Measurements from ENCODE around the gene SUDS3. TPM values are rescaled to one million over a fixed set of nuclear protein-coding genes. Genes with fewer than 3 reads are reported as not detected.

SUDS3 gene
- total RNA-seq, 1 donor from 2014 or later = 23.4 TPM

DNA sequence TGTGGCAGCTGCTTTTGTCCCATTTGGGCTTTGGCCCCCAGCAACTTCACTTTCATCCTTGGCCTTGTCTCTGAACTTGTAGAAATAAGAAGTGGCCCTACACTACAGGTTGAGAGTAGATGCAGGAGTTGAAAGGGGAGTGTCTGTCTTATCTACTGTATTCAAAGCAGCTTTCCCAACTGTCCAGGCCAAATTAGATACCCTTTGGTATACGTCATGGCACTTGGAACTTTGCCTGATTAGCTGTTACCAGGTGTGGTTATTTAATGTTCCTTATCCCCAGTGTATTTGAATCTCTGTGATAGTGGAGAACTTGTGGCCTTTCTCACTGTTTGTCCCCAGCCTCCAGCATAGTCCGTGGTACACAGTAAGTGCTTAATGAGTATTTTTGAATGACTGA lies 33.5 kb downstream of the SUDS3 start:
- Mint-ChIP-seq H3K4me1 (ENCODE audit: low read depth) (peaks cover 3% of the 10 kb centered on the region), H3K9me3 (ENCODE audit: low read depth) (no peaks in the 10 kb centered on the region), H3K4me3 (ENCODE audit: unreplicated experiment) (no peak overlapping the region), H3K27me3 (ENCODE audit: low read depth) (no peaks in the 10 kb centered on the region), H3K27ac (ENCODE audit: unreplicated experiment) (no peak overlapping the region), H3K36me3 (ENCODE audit: low read depth) (peaks cover 32% of the 10 kb centered on the region)
- no peak for DNase-seq (ENCODE audit: low spot score)
- TF ChIP-seq, protein P1, sequence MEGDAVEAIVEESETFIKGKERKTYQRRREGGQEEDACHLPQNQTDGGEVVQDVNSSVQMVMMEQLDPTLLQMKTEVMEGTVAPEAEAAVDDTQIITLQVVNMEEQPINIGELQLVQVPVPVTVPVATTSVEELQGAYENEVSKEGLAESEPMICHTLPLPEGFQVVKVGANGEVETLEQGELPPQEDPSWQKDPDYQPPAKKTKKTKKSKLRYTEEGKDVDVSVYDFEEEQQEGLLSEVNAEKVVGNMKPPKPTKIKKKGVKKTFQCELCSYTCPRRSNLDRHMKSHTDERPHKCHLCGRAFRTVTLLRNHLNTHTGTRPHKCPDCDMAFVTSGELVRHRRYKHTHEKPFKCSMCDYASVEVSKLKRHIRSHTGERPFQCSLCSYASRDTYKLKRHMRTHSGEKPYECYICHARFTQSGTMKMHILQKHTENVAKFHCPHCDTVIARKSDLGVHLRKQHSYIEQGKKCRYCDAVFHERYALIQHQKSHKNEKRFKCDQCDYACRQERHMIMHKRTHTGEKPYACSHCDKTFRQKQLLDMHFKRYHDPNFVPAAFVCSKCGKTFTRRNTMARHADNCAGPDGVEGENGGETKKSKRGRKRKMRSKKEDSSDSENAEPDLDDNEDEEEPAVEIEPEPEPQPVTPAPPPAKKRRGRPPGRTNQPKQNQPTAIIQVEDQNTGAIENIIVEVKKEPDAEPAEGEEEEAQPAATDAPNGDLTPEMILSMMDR (IDR thresholded peaks at IDR 0.05) = no peak

- Mint-ChIP-seq H3K36me3 (ENCODE audit: low read depth) (peaks cover 39% of the 10 kb centered on the region), H3K4me1 (ENCODE audit: low read depth) (no peaks in the 10 kb centered on the region), H3K4me3 (ENCODE audit: unreplicated experiment) (no peak overlapping the region), H3K27ac (ENCODE audit: unreplicated experiment) (no peak overlapping the region), H3K9me3 (ENCODE audit: low read depth) (peaks cover 4% of the 10 kb centered on the region), H3K27me3 (ENCODE audit: low read depth) (no peaks in the 10 kb centered on the region)
- TF ChIP-seq, protein P1 (IDR thresholded peaks at IDR 0.05) = no peak
- DNase-seq (ENCODE audit: low spot score) = no peak
These were observed 41.6 kb downstream of the SUDS3 start for GRCh38 chr12:118417942-118418341.

- H3K9me3 Mint-ChIP-seq (ENCODE audit: low read depth) = peaks cover 4% of the 10 kb centered on the region
- H3K36me3 Mint-ChIP-seq (ENCODE audit: low read depth) = peaks cover 37% of the 10 kb centered on the region
- no peak overlapping the region for H3K27ac Mint-ChIP-seq (ENCODE audit: unreplicated experiment)
- no peaks in the 10 kb centered on the region for H3K27me3 Mint-ChIP-seq (ENCODE audit: low read depth)
- DNase-seq (ENCODE audit: low spot score) = no peak
- H3K4me1 Mint-ChIP-seq (ENCODE audit: low read depth) = no peaks in the 10 kb centered on the region
- H3K4me3 Mint-ChIP-seq (ENCODE audit: unreplicated experiment) = no peak overlapping the region
- TF ChIP-seq, protein P1 (IDR thresholded peaks at IDR 0.05) = no peak
These were observed 42.2 kb downstream of the SUDS3 start for GRCh38 chr12:118418385-118419057.

DNA sequence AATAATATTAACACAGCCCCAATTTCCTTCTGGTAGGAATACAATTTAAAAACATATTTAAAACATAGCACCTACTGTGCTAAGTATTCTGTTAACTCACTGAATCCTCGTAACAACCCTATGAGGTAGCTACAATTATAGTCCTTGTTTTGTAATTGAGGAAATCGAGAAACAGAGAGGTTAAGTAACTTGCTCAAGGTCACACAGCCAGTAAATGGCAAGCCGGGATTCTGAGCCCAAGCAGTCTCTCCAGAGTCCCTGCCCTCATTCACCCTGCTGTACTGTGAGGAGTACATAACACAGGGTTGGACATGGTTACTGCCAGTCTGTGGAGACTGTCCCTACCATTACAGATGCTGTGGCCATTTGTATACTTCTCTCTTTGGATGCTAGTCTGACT lies 44.3 kb downstream of the SUDS3 start:
- H3K4me1 Mint-ChIP-seq (ENCODE audit: low read depth) = no peaks in the 10 kb centered on the region
- DNase-seq (ENCODE audit: low spot score) = no peak
- peaks cover 18% of the 10 kb centered on the region for H3K36me3 Mint-ChIP-seq (ENCODE audit: low read depth)
- H3K27ac Mint-ChIP-seq (ENCODE audit: unreplicated experiment) = no peak overlapping the region
- peaks cover 5% of the 10 kb centered on the region for H3K9me3 Mint-ChIP-seq (ENCODE audit: low read depth)
- TF ChIP-seq, protein P1 (IDR thresholded peaks at IDR 0.05) = no peak
- H3K4me3 Mint-ChIP-seq (ENCODE audit: unreplicated experiment) = no peak overlapping the region
- no peaks in the 10 kb centered on the region for H3K27me3 Mint-ChIP-seq (ENCODE audit: low read depth)

- no peak for DNase-seq (ENCODE audit: low spot score)
- Mint-ChIP-seq H3K36me3 (ENCODE audit: low read depth) (no peaks in the 10 kb centered on the region), H3K9me3 (ENCODE audit: low read depth) (peaks cover 3% of the 10 kb centered on the region), H3K4me3 (ENCODE audit: unreplicated experiment) (no peak overlapping the region), H3K27me3 (ENCODE audit: low read depth) (no peaks in the 10 kb centered on the region), H3K4me1 (ENCODE audit: low read depth) (no peaks in the 10 kb centered on the region), H3K27ac (ENCODE audit: unreplicated experiment) (no peak overlapping the region)
- TF ChIP-seq, protein P1 (IDR thresholded peaks at IDR 0.05) = no peak
These were observed 48.5 kb downstream of the SUDS3 start for GRCh38 chr12:118424884-118425283.

Measured in chondrocyte (in vitro differentiated cells).